HG03457 (cell line): ENCODE measurements around the gene KRT79.

Experiments used
- ATAC-seq: cut with Tn5 transposase; IDR thresholded peaks from one replicate; pipeline ENCODE4 v1.9.1; 2021; ENCODE audit warnings: moderate number of reproducible peaks; ENCODE audit not compliant: unreplicated experiment

The KRT79 gene

DNA sequence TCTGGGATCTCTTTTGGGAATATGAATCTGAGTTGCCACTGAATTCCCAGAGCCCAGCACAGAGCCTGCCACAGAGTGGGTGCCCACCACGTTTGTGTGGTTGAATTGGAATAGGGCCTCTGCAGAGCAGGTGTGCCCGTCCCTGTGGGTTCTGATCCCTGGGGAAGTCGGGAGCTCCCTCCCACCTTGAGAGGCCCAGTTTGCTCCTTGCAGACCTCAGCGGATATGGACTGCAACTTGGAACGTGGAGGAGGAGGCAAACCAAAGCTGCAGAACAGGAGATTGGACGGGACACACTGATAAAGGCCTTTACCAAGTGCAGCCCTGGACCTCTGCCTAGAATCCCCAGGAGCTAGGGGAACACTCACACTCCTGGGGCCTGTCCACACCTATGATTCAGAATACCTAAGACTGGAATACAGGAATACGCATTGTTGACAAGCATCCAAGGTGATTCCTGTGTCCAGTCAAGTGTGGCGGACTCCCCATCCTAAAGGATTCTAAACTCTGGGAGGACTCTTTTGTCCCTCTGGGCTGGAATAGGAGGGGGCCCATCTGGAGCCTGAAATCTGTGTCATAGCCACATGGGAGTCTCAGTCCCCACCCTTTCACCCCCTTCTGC lies 59.4 kb downstream of the KRT79 start:
- ATAC-seq: no peak

DNA sequence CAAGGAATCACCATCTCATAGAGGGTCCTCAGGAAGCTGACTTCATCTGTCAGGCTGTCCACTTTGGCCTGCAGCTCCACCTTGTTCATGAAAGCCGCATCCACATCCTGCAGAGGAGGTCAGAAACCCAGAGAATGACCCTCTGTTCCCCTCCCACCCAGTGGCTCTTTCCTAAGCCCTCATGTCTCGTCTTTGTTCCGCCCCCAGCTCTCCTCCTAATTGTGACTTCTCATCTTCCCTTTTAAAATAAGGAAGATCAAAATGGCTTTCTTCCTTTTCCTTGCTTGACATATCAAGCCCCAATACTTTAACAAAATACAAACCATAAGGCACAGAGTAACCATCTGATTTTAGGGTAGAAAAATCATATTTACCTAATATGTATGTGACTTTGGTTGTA lies 61.3 kb downstream of the KRT79 start:
- no peak for ATAC-seq

DNA sequence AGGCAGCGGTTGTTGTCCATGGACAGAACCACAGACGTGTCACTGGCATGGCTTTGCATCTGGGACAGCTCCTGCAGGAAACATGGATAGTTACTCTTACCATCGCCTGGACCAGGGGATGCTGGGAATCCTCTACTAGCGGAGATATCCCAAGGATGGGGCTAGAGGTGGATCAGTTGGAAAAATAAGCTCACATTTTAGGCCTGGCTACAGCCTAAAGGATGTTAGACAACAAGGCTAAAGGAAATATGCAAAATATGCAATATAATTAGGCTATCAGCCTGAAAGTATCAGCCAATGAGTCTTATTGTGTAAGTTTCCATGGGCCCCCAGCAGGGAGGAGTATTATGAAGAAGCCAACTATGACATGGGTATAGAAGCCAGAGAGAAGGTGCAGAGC lies 61.9 kb downstream of the KRT79 start:
- no peak for ATAC-seq

DNA sequence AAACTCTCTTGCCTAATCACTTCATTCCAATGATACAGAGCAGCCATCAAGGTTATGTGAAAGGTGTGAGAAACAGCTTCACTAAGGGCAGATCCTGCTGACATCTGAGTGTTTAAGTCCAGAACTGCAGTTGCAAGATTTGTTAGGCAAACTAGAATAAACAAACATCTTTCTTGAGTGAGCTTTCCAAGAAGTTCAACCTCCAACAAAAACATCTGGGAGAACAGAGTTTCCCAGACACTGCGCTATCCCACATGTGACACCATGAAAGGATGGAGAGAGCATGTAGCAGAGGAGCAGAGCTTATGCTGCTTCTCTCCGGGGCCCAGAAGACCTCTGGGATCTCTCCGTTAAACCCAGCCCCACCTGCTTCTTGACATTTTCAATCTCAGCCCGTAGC lies 62.6 kb downstream of the KRT79 start:
- ATAC-seq: no peak
